Measurements from ENCODE around the gene DNAH7. TPM values are rescaled to one million over a fixed set of nuclear protein-coding genes. Genes with fewer than 3 reads are reported as not detected.

DNAH7 gene
- total and polyA plus RNA-seq, 2 experiments from 2014 or later, result 0.35 to 1.1 TPM

DNA sequence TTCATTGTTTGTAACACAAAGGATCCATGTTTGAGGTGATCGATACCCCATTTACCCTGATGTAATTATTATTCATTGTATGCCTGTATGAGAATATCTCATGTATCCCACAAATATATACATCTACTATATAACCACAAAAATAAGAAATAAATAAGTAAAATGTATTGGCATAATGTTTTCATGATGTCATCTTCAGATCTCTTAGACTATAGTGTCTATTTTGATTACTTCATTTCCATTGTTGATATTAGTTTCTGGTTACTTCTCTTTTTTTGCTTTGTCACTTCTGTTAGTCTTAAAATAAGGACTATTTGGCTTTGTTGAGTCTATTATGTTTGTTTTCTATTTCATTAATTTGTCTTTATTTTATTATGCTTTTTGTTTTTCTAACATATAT, 301.9 kb downstream of the DNAH7 start:
- Histone ChIP-seq H3K79me2 (replicated peaks; ENCODE audit: insufficient read depth) (no peaks in the 10 kb centered on the region), H3K4me2 (no peak overlapping the region), H3K4me1 (ENCODE audit: insufficient read depth) (no peaks in the 10 kb centered on the region), H2AFZ (no peak overlapping the region), H4K20me1 (replicated peaks; ENCODE audit: insufficient read depth) (no peaks in the 10 kb centered on the region), H3K9me2 (ENCODE audit: insufficient read depth) (no peaks in the 10 kb centered on the region), H3K4me3 (no peak overlapping the region), H3K27me3 (ENCODE audit: insufficient read depth) (no peaks in the 10 kb centered on the region), H3K36me3 (ENCODE audit: insufficient read depth) (no peaks in the 10 kb centered on the region; the same call in 1 of the 2 replicates), H3F3A (replicated peaks; ENCODE audit: low read depth) (no peaks in the 10 kb centered on the region), H3K27ac (ENCODE audit: low read depth) (no peak overlapping the region)
- TF ChIP-seq EZH2 (IDR thresholded peaks at IDR 0.05; ENCODE audit: low read depth, unreplicated experiment) (no peak), ETS1 (IDR thresholded peaks at IDR 0.05) (no peak), CTCF (conservative IDR thresholded peaks at IDR 0.05; ENCODE audit: low read depth in 2 of 2) (no peak), CREB1 (CRISPR knock-in tag; IDR thresholded peaks at IDR 0.05; ENCODE audit: low read depth) (no peak), JUNB (IDR thresholded peaks at IDR 0.05; ENCODE audit: unreplicated experiment) (no peak), EZH2phosphoT487 (IDR thresholded peaks at IDR 0.05; ENCODE audit: unreplicated experiment) (no peak), ZNF331 (CRISPR knock-in tag; IDR thresholded peaks at IDR 0.05; ENCODE audit: low read depth) (no peak), ZNF114 (CRISPR knock-in tag; IDR thresholded peaks at IDR 0.05) (no peak), NANOG (IDR thresholded peaks at IDR 0.05; ENCODE audit: borderline replicate concordance) (no peak), STAT1 (IDR thresholded peaks at IDR 0.05; ENCODE audit: unreplicated experiment) (no peak), POLR2AphosphoS5 (IDR thresholded peaks at IDR 0.05; ENCODE audit: low read depth) (no peak)
- TF ChIP-seq, protein P1, sequence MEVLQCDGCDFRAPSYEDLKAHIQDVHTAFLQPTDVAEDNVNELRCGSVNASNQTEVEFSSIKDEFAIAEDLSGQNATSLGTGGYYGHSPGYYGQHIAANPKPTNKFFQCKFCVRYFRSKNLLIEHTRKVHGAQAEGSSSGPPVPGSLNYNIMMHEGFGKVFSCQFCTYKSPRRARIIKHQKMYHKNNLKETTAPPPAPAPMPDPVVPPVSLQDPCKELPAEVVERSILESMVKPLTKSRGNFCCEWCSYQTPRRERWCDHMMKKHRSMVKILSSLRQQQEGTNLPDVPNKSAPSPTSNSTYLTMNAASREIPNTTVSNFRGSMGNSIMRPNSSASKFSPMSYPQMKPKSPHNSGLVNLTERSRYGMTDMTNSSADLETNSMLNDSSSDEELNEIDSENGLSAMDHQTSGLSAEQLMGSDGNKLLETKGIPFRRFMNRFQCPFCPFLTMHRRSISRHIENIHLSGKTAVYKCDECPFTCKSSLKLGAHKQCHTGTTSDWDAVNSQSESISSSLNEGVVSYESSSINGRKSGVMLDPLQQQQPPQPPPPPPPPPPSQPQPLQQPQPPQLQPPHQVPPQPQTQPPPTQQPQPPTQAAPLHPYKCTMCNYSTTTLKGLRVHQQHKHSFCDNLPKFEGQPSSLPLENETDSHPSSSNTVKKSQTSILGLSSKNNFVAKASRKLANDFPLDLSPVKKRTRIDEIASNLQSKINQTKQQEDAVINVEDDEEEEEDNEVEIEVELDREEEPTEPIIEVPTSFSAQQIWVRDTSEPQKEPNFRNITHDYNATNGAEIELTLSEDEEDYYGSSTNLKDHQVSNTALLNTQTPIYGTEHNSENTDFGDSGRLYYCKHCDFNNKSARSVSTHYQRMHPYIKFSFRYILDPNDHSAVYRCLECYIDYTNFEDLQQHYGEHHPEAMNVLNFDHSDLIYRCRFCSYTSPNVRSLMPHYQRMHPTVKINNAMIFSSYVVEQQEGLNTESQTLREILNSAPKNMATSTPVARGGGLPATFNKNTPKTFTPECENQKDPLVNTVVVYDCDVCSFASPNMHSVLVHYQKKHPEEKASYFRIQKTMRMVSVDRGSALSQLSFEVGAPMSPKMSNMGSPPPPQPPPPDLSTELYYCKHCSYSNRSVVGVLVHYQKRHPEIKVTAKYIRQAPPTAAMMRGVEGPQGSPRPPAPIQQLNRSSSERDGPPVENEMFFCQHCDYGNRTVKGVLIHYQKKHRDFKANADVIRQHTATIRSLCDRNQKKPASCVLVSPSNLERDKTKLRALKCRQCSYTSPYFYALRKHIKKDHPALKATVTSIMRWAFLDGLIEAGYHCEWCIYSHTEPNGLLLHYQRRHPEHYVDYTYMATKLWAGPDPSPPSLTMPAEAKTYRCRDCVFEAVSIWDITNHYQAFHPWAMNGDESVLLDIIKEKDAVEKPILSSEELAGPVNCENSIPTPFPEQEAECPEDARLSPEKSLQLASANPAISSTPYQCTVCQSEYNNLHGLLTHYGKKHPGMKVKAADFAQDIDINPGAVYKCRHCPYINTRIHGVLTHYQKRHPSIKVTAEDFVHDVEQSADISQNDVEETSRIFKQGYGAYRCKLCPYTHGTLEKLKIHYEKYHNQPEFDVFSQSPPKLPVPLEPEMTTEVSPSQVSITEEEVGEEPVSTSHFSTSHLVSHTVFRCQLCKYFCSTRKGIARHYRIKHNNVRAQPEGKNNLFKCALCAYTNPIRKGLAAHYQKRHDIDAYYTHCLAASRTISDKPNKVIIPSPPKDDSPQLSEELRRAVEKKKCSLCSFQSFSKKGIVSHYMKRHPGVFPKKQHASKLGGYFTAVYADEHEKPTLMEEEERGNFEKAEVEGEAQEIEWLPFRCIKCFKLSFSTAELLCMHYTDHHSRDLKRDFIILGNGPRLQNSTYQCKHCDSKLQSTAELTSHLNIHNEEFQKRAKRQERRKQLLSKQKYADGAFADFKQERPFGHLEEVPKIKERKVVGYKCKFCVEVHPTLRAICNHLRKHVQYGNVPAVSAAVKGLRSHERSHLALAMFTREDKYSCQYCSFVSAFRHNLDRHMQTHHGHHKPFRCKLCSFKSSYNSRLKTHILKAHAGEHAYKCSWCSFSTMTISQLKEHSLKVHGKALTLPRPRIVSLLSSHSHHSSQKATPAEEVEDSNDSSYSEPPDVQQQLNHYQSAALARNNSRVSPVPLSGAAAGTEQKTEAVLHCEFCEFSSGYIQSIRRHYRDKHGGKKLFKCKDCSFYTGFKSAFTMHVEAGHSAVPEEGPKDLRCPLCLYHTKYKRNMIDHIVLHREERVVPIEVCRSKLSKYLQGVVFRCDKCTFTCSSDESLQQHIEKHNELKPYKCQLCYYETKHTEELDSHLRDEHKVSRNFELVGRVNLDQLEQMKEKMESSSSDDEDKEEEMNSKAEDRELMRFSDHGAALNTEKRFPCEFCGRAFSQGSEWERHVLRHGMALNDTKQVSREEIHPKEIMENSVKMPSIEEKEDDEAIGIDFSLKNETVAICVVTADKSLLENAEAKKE (CRISPR knock-in tag; IDR thresholded peaks at IDR 0.05), result no peak
- TF ChIP-seq, protein P2, sequence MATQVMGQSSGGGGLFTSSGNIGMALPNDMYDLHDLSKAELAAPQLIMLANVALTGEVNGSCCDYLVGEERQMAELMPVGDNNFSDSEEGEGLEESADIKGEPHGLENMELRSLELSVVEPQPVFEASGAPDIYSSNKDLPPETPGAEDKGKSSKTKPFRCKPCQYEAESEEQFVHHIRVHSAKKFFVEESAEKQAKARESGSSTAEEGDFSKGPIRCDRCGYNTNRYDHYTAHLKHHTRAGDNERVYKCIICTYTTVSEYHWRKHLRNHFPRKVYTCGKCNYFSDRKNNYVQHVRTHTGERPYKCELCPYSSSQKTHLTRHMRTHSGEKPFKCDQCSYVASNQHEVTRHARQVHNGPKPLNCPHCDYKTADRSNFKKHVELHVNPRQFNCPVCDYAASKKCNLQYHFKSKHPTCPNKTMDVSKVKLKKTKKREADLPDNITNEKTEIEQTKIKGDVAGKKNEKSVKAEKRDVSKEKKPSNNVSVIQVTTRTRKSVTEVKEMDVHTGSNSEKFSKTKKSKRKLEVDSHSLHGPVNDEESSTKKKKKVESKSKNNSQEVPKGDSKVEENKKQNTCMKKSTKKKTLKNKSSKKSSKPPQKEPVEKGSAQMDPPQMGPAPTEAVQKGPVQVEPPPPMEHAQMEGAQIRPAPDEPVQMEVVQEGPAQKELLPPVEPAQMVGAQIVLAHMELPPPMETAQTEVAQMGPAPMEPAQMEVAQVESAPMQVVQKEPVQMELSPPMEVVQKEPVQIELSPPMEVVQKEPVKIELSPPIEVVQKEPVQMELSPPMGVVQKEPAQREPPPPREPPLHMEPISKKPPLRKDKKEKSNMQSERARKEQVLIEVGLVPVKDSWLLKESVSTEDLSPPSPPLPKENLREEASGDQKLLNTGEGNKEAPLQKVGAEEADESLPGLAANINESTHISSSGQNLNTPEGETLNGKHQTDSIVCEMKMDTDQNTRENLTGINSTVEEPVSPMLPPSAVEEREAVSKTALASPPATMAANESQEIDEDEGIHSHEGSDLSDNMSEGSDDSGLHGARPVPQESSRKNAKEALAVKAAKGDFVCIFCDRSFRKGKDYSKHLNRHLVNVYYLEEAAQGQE (IDR thresholded peaks at IDR 0.05; ENCODE audit: unreplicated experiment), result no peak
- no peaks in the 10 kb centered on the region for H3K4me1 Mint-ChIP-seq
- DNase-seq (ENCODE audit: low spot score) (no peak), ATAC-seq (no peak)
- peaks cover 13% of the 10 kb centered on the region for H3K36me3 Mint-ChIP-seq (ENCODE audit: low read depth)
- no peak overlapping the region for H3K27ac Mint-ChIP-seq
- no peaks in the 10 kb centered on the region for H3K27me3 Mint-ChIP-seq (ENCODE audit: insufficient read depth, low read depth, poor library complexity)
- H3K9me3 Mint-ChIP-seq, result peaks cover 12% of the 10 kb centered on the region; the same call in 2 of the 3 replicates
- H3K4me3 Mint-ChIP-seq, result no peak overlapping the region
